Natural killer cell (primary cell): Measurements from ENCODE around the gene GPX4. TPM values are rescaled to one million over a fixed set of nuclear protein-coding genes. Genes with fewer than 3 reads are reported as not detected.

Source experiments
- ATAC-seq, 3 donors: fragments of 150-1000 bp in 2 of 3; fragments of 200-7000 bp in 1 of 3; cut with Tn5 transposase; 1 replicate in 1 of 3; 2 replicates in 2 of 3; pipeline ENCODE4 v1.10.0; 2021; ENCODE audit warnings: mild to moderate bottlenecking in 2 of 3, moderate library complexity in 2 of 3
- DNase-seq, 2 donors: peaks; one replicate each; pipeline versions ENCODE4 v3.0.0 to v3.0.0-alpha.2; 2013 to 2021; ENCODE audit warnings: mixed read lengths in 1 of 2
- H3K27ac ChIP-seq: one replicate; pipeline ENCODE4 v1.5.1; 2013; ENCODE audit warnings: mild to moderate bottlenecking, low read length
- H3K27me3 ChIP-seq: one replicate; pipeline ENCODE4 v1.6.1; 2013; ENCODE audit warnings: low read length; ENCODE audit not compliant: control insufficient read depth, insufficient read depth
- H3K36me3 ChIP-seq: one replicate; pipeline ENCODE4 v1.6.1; 2013; ENCODE audit warnings: low read length; ENCODE audit not compliant: control insufficient read depth, insufficient read depth
- H3K4me1 ChIP-seq: one replicate; pipeline ENCODE4 v1.6.1; 2013; ENCODE audit warnings: low read length; ENCODE audit not compliant: control insufficient read depth, insufficient read depth
- H3K4me3 ChIP-seq: one replicate; pipeline ENCODE4 v1.5.1; 2013; ENCODE audit warnings: low read length
- H3K9me3 ChIP-seq: one replicate; pipeline ENCODE4 v1.6.1; 2013; ENCODE audit warnings: low read length; ENCODE audit not compliant: control insufficient read depth, insufficient read depth
- H3K27ac Mint-ChIP-seq, 2 donors: one replicate each; pipeline ENCODE4 v1.8.0; 2022; ENCODE audit warnings: mild to moderate bottlenecking in 2 of 2, mixed read lengths in 2 of 2, moderate library complexity in 1 of 2
- H3K27me3 Mint-ChIP-seq, 2 donors: one replicate each; pipeline ENCODE4 v1.8.0; 2022; ENCODE audit warnings: low read depth in 2 of 2, mixed read lengths in 2 of 2
- H3K36me3 Mint-ChIP-seq: one replicate; pipeline ENCODE4 v1.8.0; 2022; ENCODE audit warnings: mixed read lengths
- H3K4me1 Mint-ChIP-seq, 2 donors: one replicate each; pipeline ENCODE4 v1.8.0; 2022; ENCODE audit warnings: mixed read lengths in 2 of 2
- H3K4me3 Mint-ChIP-seq: one replicate; pipeline ENCODE4 v1.8.0; 2022; ENCODE audit warnings: mild to moderate bottlenecking, moderate library complexity, mixed read lengths
- H3K9me3 Mint-ChIP-seq, 2 donors: one replicate each; pipeline ENCODE4 v1.8.0; 2022; ENCODE audit warnings: mixed read lengths in 2 of 2
- WGBS: methylation state at CpG from one replicate; pipeline ENCODE4 v1.1.7; 2013; ENCODE audit warnings: missing lambda C conversion rate; ENCODE audit not compliant: insufficient coverage; 5-methylcytosine and 5-hydroxymethylcytosine counted together
- intact Hi-C: fragments of 100-400 bp; cut with micrococcal nuclease; formaldehyde crosslinking; loops from one replicate; pipeline ENCODE4 v1.14.2; 2022
- total RNA-seq, 4 donors: library from RNA; stranded (reverse); fragments of 120-200 nt in 1 of 4; gene quantifications; one replicate each; pipeline versions ENCODE4 v1.2.3 to v1.2.4, GENCODE V29; 2013 to 2022
- TF ChIP-seq, protein P1 (sequence below): fragments of 200-600 bp; IDR thresholded peaks from one replicate; pipeline ENCODE4 v1.8.0; 2022; ENCODE audit warnings: antibody characterized with exemption

GPX4 gene
- total RNA-seq, 3 donors from 2014 or later (not counting 1 experiment from before 2014, with no cell fraction given) = 108 to 126 (median 121) TPM

DNA sequence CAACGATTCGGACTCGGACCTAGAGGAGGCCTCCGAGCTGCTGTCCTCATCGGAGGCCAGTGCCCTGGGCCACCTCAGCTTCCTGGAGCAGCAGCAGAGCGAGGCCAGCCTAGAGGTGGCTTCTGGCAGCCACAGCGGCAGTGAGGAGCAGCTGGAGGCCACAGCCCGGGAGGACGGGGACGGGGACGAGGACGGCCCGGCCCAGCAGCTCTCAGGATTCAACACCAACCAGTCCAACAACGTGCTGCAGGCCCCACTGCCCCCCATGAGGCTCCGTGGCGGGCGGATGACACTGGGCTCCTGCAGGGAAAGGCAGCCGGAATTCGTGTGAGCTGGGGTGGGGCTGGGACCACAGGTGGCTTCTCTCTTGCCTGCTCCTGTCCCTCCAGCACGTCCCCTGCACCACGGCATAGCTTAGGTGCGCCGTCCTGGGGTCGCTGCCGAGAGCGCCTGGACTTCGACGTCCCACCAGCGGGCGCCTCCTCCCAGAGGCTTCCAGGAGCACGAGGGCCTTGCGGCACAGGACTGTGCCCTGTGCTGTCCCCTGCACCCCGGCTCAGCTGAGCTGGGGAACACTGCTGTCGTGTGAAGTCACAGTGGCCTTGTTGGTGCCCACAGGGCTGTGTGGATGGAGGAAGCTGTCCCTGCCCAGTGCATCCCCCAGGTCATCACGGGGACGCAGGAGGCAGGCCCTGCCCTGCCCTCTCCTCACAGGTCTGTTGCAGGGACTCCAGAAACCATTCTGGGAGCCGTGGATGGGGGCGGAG, 17.9 kb upstream of the GPX4 start:
- no peaks in the 10 kb centered on the region for H3K27me3 Mint-ChIP-seq
- peak overlapping the region; percentile 66 to 74 for H3K27ac Mint-ChIP-seq
- peaks cover 61% of the 10 kb centered on the region for H3K4me1 ChIP-seq
- no peaks in the 10 kb centered on the region for H3K9me3 Mint-ChIP-seq
- intact Hi-C loops = no loop called here
- no peak overlapping the region for H3K4me3 ChIP-seq
- no peak overlapping the region for H3K4me3 Mint-ChIP-seq
- TF ChIP-seq, protein P1, sequence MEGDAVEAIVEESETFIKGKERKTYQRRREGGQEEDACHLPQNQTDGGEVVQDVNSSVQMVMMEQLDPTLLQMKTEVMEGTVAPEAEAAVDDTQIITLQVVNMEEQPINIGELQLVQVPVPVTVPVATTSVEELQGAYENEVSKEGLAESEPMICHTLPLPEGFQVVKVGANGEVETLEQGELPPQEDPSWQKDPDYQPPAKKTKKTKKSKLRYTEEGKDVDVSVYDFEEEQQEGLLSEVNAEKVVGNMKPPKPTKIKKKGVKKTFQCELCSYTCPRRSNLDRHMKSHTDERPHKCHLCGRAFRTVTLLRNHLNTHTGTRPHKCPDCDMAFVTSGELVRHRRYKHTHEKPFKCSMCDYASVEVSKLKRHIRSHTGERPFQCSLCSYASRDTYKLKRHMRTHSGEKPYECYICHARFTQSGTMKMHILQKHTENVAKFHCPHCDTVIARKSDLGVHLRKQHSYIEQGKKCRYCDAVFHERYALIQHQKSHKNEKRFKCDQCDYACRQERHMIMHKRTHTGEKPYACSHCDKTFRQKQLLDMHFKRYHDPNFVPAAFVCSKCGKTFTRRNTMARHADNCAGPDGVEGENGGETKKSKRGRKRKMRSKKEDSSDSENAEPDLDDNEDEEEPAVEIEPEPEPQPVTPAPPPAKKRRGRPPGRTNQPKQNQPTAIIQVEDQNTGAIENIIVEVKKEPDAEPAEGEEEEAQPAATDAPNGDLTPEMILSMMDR = no peak
- peaks cover 79% of the 10 kb centered on the region for H3K36me3 ChIP-seq
- H3K27ac ChIP-seq = no peak overlapping the region
- peaks cover 19 to 34% of the 10 kb centered on the region in 2 donors for H3K4me1 Mint-ChIP-seq
- ATAC-seq (no peak), DNase-seq (no peak)
- no peaks in the 10 kb centered on the region for H3K27me3 ChIP-seq
- H3K36me3 Mint-ChIP-seq = no peaks in the 10 kb centered on the region
- 90% methylated on average over 38 of the region's 38 CpGs for WGBS
- H3K9me3 ChIP-seq = no peaks in the 10 kb centered on the region

- no peak for DNase-seq
- Histone ChIP-seq H3K27me3 (no peaks in the 10 kb centered on the region), H3K4me3 (no peak overlapping the region), H3K36me3 (peaks cover 77% of the 10 kb centered on the region), H3K9me3 (no peaks in the 10 kb centered on the region), H3K27ac (peak overlapping the region; percentile 70), H3K4me1 (peaks cover 54% of the 10 kb centered on the region)
- no peak for ATAC-seq
- H3K27ac Mint-ChIP-seq = peak overlapping the region in 1 of 2 donors; percentile 40
- TF ChIP-seq, protein P1 = no peak
- no peaks in the 10 kb centered on the region for H3K36me3 Mint-ChIP-seq
- WGBS = 65% methylated on average over 21 of the region's 21 CpGs
- H3K4me3 Mint-ChIP-seq = no peak overlapping the region
- peaks cover 19 to 30% of the 10 kb centered on the region in 2 donors for H3K4me1 Mint-ChIP-seq
- no peaks in the 10 kb centered on the region for H3K9me3 Mint-ChIP-seq
- no peaks in the 10 kb centered on the region for H3K27me3 Mint-ChIP-seq
- intact Hi-C loops = no loop called here
Observed at GRCh38 chr19:1086613-1087012, 17.2 kb upstream of the GPX4 start.

- peak; percentile 34 to 62 (median 52) for ATAC-seq
- 6% methylated on average over 27 of the region's 27 CpGs for WGBS
- Mint-ChIP-seq H3K4me3 (peak overlapping the region; percentile 49), H3K9me3 (no peaks in the 10 kb centered on the region), H3K27me3 (no peaks in the 10 kb centered on the region), H3K36me3 (no peaks in the 10 kb centered on the region), H3K27ac (peak overlapping the region; percentile 78 to 87), H3K4me1 (peaks cover 19 to 30% of the 10 kb centered on the region in 2 donors)
- no peaks in the 10 kb centered on the region for H3K9me3 ChIP-seq
- H3K27me3 ChIP-seq = no peaks in the 10 kb centered on the region
- DNase-seq = peak in 1 of 2 donors; percentile 78
- peak overlapping the region; percentile 70 for H3K27ac ChIP-seq
- TF ChIP-seq, protein P1 = no peak
- H3K4me1 ChIP-seq = peaks cover 45% of the 10 kb centered on the region
- intact Hi-C loops = loop anchor here (1.0 kb wide), 1 partner anchor 11 kb away; no protein-coding TSS in a partner anchor
- peaks cover 72% of the 10 kb centered on the region for H3K36me3 ChIP-seq
- H3K4me3 ChIP-seq = no peak overlapping the region
Observed at GRCh38 chr19:1087813-1088415, 15.9 kb upstream of the GPX4 start.
